HepG2 (cell line): Measurements from ENCODE around the gene NEMF. TPM values are rescaled to one million over a fixed set of nuclear protein-coding genes. Genes with fewer than 3 reads are reported as not detected.

Experiments
- ATAC-seq: fragments of 200-7000 bp; cut with Tn5 transposase; 3 replicates; pipeline ENCODE4 v1.9.1; 2020; ENCODE audit warnings: mild to moderate bottlenecking, moderate library complexity
- BruUV-seq: library from RNA; stranded (reverse); fragments of 400-500 nt; replicated peaks from 2 replicates; lab custom pipeline; 2021; lab: Mats Ljungman, UMichigan
- CTCF ChIA-PET: fragments of 300-600 bp; formaldehyde crosslinking; extraction: SDS; loops from one replicate; lab custom pipeline; 2021; ENCODE audit warnings: low total read pairs, inconsistent platforms, low intra/inter-chr PET ratio; lab: Yijun Ruan, JAX
- POLR2A ChIA-PET: fragments of 350-600 bp; sonication (Branson Sonifier 250); formaldehyde crosslinking; loops from one replicate; lab custom pipeline; 2020; ENCODE audit warnings: antibody characterized with exemption, inconsistent platforms; lab: Yijun Ruan, JAX
- DNase-seq: peaks from one replicate; pipeline ENCODE4 v3.0.0-alpha.2; 2015; ENCODE audit warnings: low spot score
- FAIRE-seq: peaks from 3 replicates; lab custom pipeline; 2011; peaks lifted over from hg19 to GRCh38; lab: Jason Lieb, UNC
- H2AFZ ChIP-seq: one replicate; pipeline ENCODE4 v1.6.1; 2011; ENCODE audit warnings: low read length, inconsistent platforms
- H3K27ac ChIP-seq: fragments of 300-600 bp; 3 replicates; pipeline ENCODE4 v1.8.0; 2011; ENCODE audit warnings: mixed run types, mild to moderate bottlenecking, mixed read lengths, low read length, inconsistent platforms; ENCODE audit not compliant: insufficient read depth; ENCODE audit errors: extremely low read length
- H3K27me3 ChIP-seq, 2 experiments: fragments of 200-600 bp in 1 of 2; 2 replicates in 1 of 2; 3 replicates in 1 of 2; pipeline versions ENCODE4 v1.6.0 to v1.8.0; 2011; ENCODE audit warnings: low read length in 2 of 2, mild to moderate bottlenecking in 2 of 2, moderate library complexity in 2 of 2, inconsistent platforms in 1 of 2; ENCODE audit not compliant: insufficient read depth in 2 of 2, control insufficient read depth in 1 of 2
- H3K36me3 ChIP-seq, 2 experiments: fragments of 200-600 bp in 1 of 2; replicated peaks in 1 of 2; 2 replicates in 1 of 2; 3 replicates in 1 of 2; pipeline versions ENCODE4 v1.5.1 to v1.8.0; 2011; ENCODE audit warnings: low read length in 2 of 2, inconsistent platforms in 1 of 2; ENCODE audit not compliant: insufficient read depth in 2 of 2, control insufficient read depth in 1 of 2
- H3K4me1 ChIP-seq: 2 replicates; pipeline ENCODE4 v1.5.1; 2012; ENCODE audit warnings: low read length, inconsistent platforms; ENCODE audit not compliant: insufficient read depth
- H3K4me2 ChIP-seq: 2 replicates; pipeline ENCODE4 v1.6.0; 2011; ENCODE audit warnings: low read depth, low read length, inconsistent platforms
- H3K4me3 ChIP-seq, 3 experiments: fragments of 200-600 bp in 1 of 3; sonication (generic), shearing (Covaris generic) in 1 of 3; replicated peaks in 1 of 3; 2 replicates each; pipeline ENCODE4 v1.5.1; 2011 to 2016; ENCODE audit warnings: low read length in 3 of 3, inconsistent platforms in 2 of 3, low read depth in 2 of 3, mild to moderate bottlenecking in 2 of 3, control low read depth in 1 of 3, mixed read lengths in 1 of 3; ENCODE audit not compliant: insufficient read depth in 1 of 3
- H3K79me2 ChIP-seq: one replicate; pipeline ENCODE4 v1.6.1; 2011; ENCODE audit warnings: low read length, inconsistent platforms; ENCODE audit not compliant: insufficient read depth
- H3K9ac ChIP-seq: 2 replicates; pipeline ENCODE4 v1.6.0; 2011; ENCODE audit warnings: mild to moderate bottlenecking, low read depth, low read length, inconsistent platforms; ENCODE audit not compliant: insufficient read depth
- H3K9me3 ChIP-seq: 2 replicates; pipeline ENCODE4 v1.5.1; 2012; ENCODE audit warnings: mild to moderate bottlenecking, low read length
- H4K20me1 ChIP-seq: 2 replicates; pipeline ENCODE4 v1.6.0; 2011; ENCODE audit warnings: inconsistent platforms, mild to moderate bottlenecking, low read length, moderate library complexity; ENCODE audit not compliant: insufficient read depth
- AFF4 ChIP-seq: sonication (generic); formaldehyde crosslinking; IDR thresholded peaks from 2 replicates; pipeline ENCODE4 v1.4.0; 2020; ENCODE audit warnings: missing genetic modification reagents
- ATRX ChIP-seq: sonication (generic); formaldehyde crosslinking; IDR thresholded peaks from 2 replicates; pipeline ENCODE4 v1.4.0; 2020; ENCODE audit warnings: missing genetic modification reagents, borderline replicate concordance
- CBFB ChIP-seq: sonication (generic); formaldehyde crosslinking; IDR thresholded peaks from 2 replicates; pipeline ENCODE4 v1.4.0; 2020; ENCODE audit warnings: missing genetic modification reagents
- KLF9 ChIP-seq: IDR thresholded peaks from 2 replicates; pipeline ENCODE4 v1.6.1; 2016; ENCODE audit warnings: low read depth
- RFXANK ChIP-seq: IDR thresholded peaks from 2 replicates; pipeline ENCODE4 v1.6.1; 2016
- THRA ChIP-seq: sonication (generic); formaldehyde crosslinking; IDR thresholded peaks from 2 replicates; pipeline ENCODE4 v1.4.0; 2020; ENCODE audit warnings: missing genetic modification reagents, borderline replicate concordance
- ZNF468 ChIP-seq: sonication (generic); formaldehyde crosslinking; IDR thresholded peaks from 2 replicates; pipeline ENCODE4 v1.8.0; 2022; ENCODE audit warnings: mild to moderate bottlenecking, moderate library complexity, missing genetic modification reagents
- ZNF563 ChIP-seq: sonication (generic); formaldehyde crosslinking; IDR thresholded peaks from 2 replicates; pipeline ENCODE4 v1.8.0; 2022; ENCODE audit warnings: mild to moderate bottlenecking, moderate library complexity, missing genetic modification reagents
- ZNF775 ChIP-seq: sonication (generic); formaldehyde crosslinking; IDR thresholded peaks from 2 replicates; pipeline ENCODE4 v1.4.0; 2020; ENCODE audit warnings: missing genetic modification reagents, mild to moderate bottlenecking, moderate library complexity, borderline replicate concordance
- ZNF83 ChIP-seq: sonication (generic); formaldehyde crosslinking; IDR thresholded peaks from 2 replicates; pipeline ENCODE4 v1.4.0; 2020; ENCODE audit warnings: missing genetic modification reagents, mild to moderate bottlenecking, borderline replicate concordance
- ZSCAN29 ChIP-seq: sonication (generic); formaldehyde crosslinking; conservative IDR thresholded peaks from 2 replicates; pipeline ENCODE4 v1.4.0; 2020; ENCODE audit warnings: mild to moderate bottlenecking, missing genetic modification reagents
- WGBS: methylation state at CpG from one replicate; pipeline ENCODE4 v1.1.6; 2017; ENCODE audit warnings: low lambda C conversion rate; 5-methylcytosine and 5-hydroxymethylcytosine counted together
- in situ Hi-C: cut with HindIII; loops from 2 replicates; pipeline ENCODE4 v1.10.0; 2017; ENCODE audit warnings: low pct_unique_long_range_greater_than_20kb; ENCODE audit not compliant: extremely low pct_ligation_motif_present
- intact Hi-C: fragments of 100-400 bp; cut with micrococcal nuclease; formaldehyde crosslinking; loops from one replicate; pipeline ENCODE4 v1.10.0; 2022; ENCODE audit not compliant: unreplicated experiment
- polyA plus RNA-seq, 8 experiments: library from polyadenylated mRNA; depleted of rRNA in 3 of 8; stranded (reverse) in 7 of 8; unstranded in 1 of 8; fragments of >200 nt; fragmentation: Illumina TruSeq in 4 of 8; extraction: Trizol in 4 of 8; gene quantifications; 2 replicates each; pipeline versions ENCODE4 v1.2.1 to v1.2.3, GENCODE V29; 2011 to 2016; ENCODE audit warnings: low read depth in 4 of 8, missing spikeins in 1 of 8, mixed read lengths in 1 of 8; ENCODE audit not compliant: insufficient read depth in 1 of 8
- total RNA-seq, 5 experiments: library from RNA; depleted of rRNA; stranded (reverse); fragments of >200 nt; fragmentation: Illumina TruSeq; extraction: Trizol; gene quantifications; 2 replicates each; pipeline ENCODE4 v1.2.3, GENCODE V29; 2016; ENCODE audit warnings: low read depth in 1 of 5

Gene NEMF
- total and polyA plus RNA-seq, 2 of the 13 experiments (the other 11 are each of a cell fraction or from before 2014, with no cell fraction given): 21.3 to 57.9 TPM

GRCh38 chr14:49888293-49888692, 35.7 kb upstream of the NEMF start:
- Histone ChIP-seq H3K9me3 (no peaks in the 10 kb centered on the region), H3K4me1 (peaks cover 6% of the 10 kb centered on the region; the same call in 1 of the 2 replicates), H4K20me1 (no peaks in the 10 kb centered on the region), H3K27me3 (no peaks in the 10 kb centered on the region; a peak in 1 of 5 replicates), H3K4me2 (no peak overlapping the region), H3K79me2 (no peaks in the 10 kb centered on the region), H3K27ac (no peak overlapping the region), H3K4me3 (no peak overlapping the region), H2AFZ (no peak overlapping the region), H3K36me3 (no peaks in the 10 kb centered on the region), H3K9ac (no peak overlapping the region)
- no peak for ATAC-seq
- no TSS peak for BruUV-seq
- intact Hi-C loops: no loop called here
- TF ChIP-seq THRA (CRISPR knock-in tag): no peak
- TF ChIP-seq ZNF775 (CRISPR knock-in tag): no peak
- no peak for TF ChIP-seq ZSCAN29
- no peak for TF ChIP-seq RFXANK (CRISPR knock-in tag)
- no peak for TF ChIP-seq ATRX (CRISPR knock-in tag)
- no peak for TF ChIP-seq ZNF83
- TF ChIP-seq KLF9: no peak
- no peak for TF ChIP-seq AFF4 (CRISPR knock-in tag)
- no peak for TF ChIP-seq ZNF468 (CRISPR knock-in tag)
- no peak for TF ChIP-seq ZNF563 (CRISPR knock-in tag)
- no peak for TF ChIP-seq CBFB (CRISPR knock-in tag)
- FAIRE-seq: no peak
- ChIA-PET CTCF (no interaction called here), POLR2A (no interaction called here)
- in situ Hi-C loops: no loop called here
- WGBS: 48% methylated on average over 2 of the region's 2 CpGs
- DNase-seq: no peak
